Esophagus muscularis mucosa (tissue), 4 donors: ENCODE measurements around the gene NUP188. TPM values are rescaled to one million over a fixed set of nuclear protein-coding genes. Genes with fewer than 3 reads are reported as not detected.
"Not testable (repeated sequence)": the region's sequence is repeated elsewhere in the genome, so short reads cannot be mapped to it uniquely, and the experiment has no call there.

Experiments
- DNase-seq: peaks from one replicate; pipeline ENCODE4 v3.0.0-alpha.2; 2017; ENCODE audit errors: extremely low spot score
- H3K27ac ChIP-seq, 4 donors: fragments of 200-600 bp; sonication (generic); replicated peaks in 1 of 4; 1 replicate in 3 of 4; 2 replicates in 1 of 4; pipeline ENCODE4 v1.5.1; 2016 to 2019; ENCODE audit warnings: mild to moderate bottlenecking in 1 of 4
- H3K27me3 ChIP-seq, 4 donors: fragments of 200-600 bp; sonication (generic); one replicate each; pipeline versions ENCODE4 v1.5.1 to v1.6.0; 2016 to 2019
- H3K36me3 ChIP-seq, 4 donors: fragments of 200-600 bp; sonication (generic); one replicate each; pipeline ENCODE4 v1.5.1; 2016 to 2019
- H3K4me1 ChIP-seq, 4 donors: fragments of 200-600 bp; sonication (generic); one replicate each; pipeline ENCODE4 v1.5.1; 2016 to 2019
- H3K4me3 ChIP-seq, 4 donors: fragments of 200-600 bp; sonication (generic); 1 replicate in 2 of 4; 2 replicates in 2 of 4; pipeline ENCODE4 v1.5.1; 2016 to 2019; ENCODE audit warnings: mild to moderate bottlenecking in 4 of 4, moderate library complexity in 1 of 4
- H3K9me3 ChIP-seq, 4 donors: fragments of 200-600 bp; sonication (generic); 1 replicate in 3 of 4; 2 replicates in 1 of 4; pipeline ENCODE4 v1.5.1; 2016 to 2019
- EP300 ChIP-seq: sonication (generic); formaldehyde crosslinking; IDR thresholded peaks from one replicate; pipeline ENCODE4 v1.6.1; 2017; ENCODE audit warnings: antibody characterized with exemption
- POLR2A ChIP-seq: fragments of 450-650 bp; IDR thresholded peaks from one replicate; pipeline ENCODE4 v1.6.1; 2017; ENCODE audit warnings: antibody characterized with exemption, moderate library complexity, mild to moderate bottlenecking, low read depth
- POLR2AphosphoS5 ChIP-seq, 2 donors: sonication (generic); formaldehyde crosslinking; IDR thresholded peaks; one replicate each; pipeline ENCODE4 v1.6.1; 2017; ENCODE audit warnings: antibody characterized with exemption in 2 of 2
- WGBS: methylation state at CpG from one replicate; pipeline ENCODE4 v1.1.5; 2018; 5-methylcytosine and 5-hydroxymethylcytosine counted together
- intact Hi-C: fragments of 100-400 bp; cut with DNase I; formaldehyde crosslinking; loops from one replicate; pipeline ENCODE4 v1.15.1; 2023
- total RNA-seq, 4 donors: library from RNA; depleted of rRNA; stranded (reverse); fragments of >200 nt; gene quantifications; one replicate each; pipeline versions ENCODE4 v1.1.0 to v1.2.1, GENCODE V29; 2016
- TF ChIP-seq, protein P1 (sequence below), 3 experiments: fragments of 200-600 bp in 2 of 3; fragments of 450-650 bp in 1 of 3; sonication (generic) in 2 of 3; IDR thresholded peaks; one replicate each; pipeline ENCODE4 v1.5.1; 2017 to 2019; ENCODE audit warnings: antibody characterized with exemption in 3 of 3, mild to moderate bottlenecking in 2 of 3, moderate library complexity in 1 of 3

The NUP188 gene
- total RNA-seq, 4 donors from 2014 or later, result 22.9 to 34.0 (median 29.4) TPM

DNA sequence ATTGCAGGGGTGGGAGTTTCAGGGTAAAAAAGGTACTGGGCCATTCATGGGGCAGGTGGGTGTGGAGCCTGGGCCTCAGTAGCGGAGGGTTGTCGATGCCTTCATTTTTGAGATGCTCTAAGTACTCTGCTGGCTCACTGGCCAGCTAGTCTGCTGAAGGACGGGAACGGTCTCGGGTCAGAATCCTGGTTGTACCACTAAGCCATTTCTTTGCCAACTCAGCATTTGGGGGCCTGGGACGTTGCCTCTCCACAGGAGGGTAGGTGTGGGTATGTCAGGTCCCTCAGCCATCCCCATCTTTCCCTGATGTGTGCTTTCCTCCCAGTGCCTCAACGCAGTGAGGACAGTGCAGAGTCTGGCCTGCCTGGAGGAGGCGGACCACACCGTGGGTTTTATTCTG is 55.5 kb downstream of the NUP188 start:
- no peaks in the 10 kb centered on the region for H3K27me3 ChIP-seq
- H3K9me3 ChIP-seq, result no peaks in the 10 kb centered on the region
- peaks cover 13 to 19% (median 19%) of the 10 kb centered on the region in 4 donors for H3K4me1 ChIP-seq
- 90% methylated on average over 4 of the region's 9 CpGs for WGBS
- no peak for DNase-seq
- TF ChIP-seq POLR2A (no peak), POLR2AphosphoS5 (IDR thresholded peaks at IDR 0.05) (no peak), EP300 (no peak)
- TF ChIP-seq, protein P1, sequence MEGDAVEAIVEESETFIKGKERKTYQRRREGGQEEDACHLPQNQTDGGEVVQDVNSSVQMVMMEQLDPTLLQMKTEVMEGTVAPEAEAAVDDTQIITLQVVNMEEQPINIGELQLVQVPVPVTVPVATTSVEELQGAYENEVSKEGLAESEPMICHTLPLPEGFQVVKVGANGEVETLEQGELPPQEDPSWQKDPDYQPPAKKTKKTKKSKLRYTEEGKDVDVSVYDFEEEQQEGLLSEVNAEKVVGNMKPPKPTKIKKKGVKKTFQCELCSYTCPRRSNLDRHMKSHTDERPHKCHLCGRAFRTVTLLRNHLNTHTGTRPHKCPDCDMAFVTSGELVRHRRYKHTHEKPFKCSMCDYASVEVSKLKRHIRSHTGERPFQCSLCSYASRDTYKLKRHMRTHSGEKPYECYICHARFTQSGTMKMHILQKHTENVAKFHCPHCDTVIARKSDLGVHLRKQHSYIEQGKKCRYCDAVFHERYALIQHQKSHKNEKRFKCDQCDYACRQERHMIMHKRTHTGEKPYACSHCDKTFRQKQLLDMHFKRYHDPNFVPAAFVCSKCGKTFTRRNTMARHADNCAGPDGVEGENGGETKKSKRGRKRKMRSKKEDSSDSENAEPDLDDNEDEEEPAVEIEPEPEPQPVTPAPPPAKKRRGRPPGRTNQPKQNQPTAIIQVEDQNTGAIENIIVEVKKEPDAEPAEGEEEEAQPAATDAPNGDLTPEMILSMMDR (IDR thresholded peaks at IDR 0.05), result no peak
- H3K27ac ChIP-seq, result no peak overlapping the region
- intact Hi-C loops, result no loop called here
- H3K36me3 ChIP-seq, result peaks cover 51 to 97% (median 94%) of the 10 kb centered on the region in 4 donors
- H3K4me3 ChIP-seq, result no peak overlapping the region

DNA sequence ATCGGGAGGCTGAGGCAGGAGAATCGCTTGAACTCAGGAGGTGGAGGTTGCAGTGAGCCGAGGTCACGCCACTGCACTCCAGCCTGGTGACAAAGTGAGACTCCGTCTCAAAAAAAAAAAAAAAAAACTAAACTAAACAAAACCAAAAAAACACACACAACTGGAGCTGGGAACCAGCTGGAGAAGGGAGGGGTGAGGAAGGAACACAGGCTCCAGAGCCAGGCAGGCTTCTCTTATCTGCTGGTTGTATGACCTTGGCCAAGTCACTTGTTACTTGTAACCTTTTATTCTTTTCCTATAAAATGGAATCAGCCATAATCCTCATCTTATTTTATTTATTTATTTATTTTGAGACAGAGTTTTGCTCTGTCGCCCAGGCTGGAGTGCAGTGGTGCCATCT is 56.7 kb downstream of the NUP188 start:
- DNase-seq, H3K9me3 ChIP-seq, intact Hi-C loops, H3K27ac ChIP-seq, H3K27me3 ChIP-seq, H3K4me3 ChIP-seq: not testable (repeated sequence)
- peaks cover 39 to 97% (median 94%) of the 10 kb centered on the region in 4 donors for H3K36me3 ChIP-seq
- H3K4me1 ChIP-seq, result peaks cover 13 to 25% (median 22%) of the 10 kb centered on the region in 4 donors
- WGBS, result 87% methylated on average over 6 of the region's 6 CpGs

- H3K27me3 ChIP-seq, result no peaks in the 10 kb centered on the region
- WGBS, result 78% methylated on average over 10 of the region's 10 CpGs
- H3K27ac ChIP-seq, result peak overlapping the region in 1 of 4 donors; percentile 65
- no peaks in the 10 kb centered on the region for H3K9me3 ChIP-seq
- intact Hi-C loops, result no loop called here
- TF ChIP-seq EP300 (no peak), POLR2A (no peak), POLR2AphosphoS5 (IDR thresholded peaks at IDR 0.05) (no peak)
- TF ChIP-seq, protein P1 (IDR thresholded peaks at IDR 0.05), result no peak
- H3K4me3 ChIP-seq, result no peak overlapping the region
- H3K36me3 ChIP-seq, result peaks cover 32 to 97% (median 94%) of the 10 kb centered on the region in 4 donors
- H3K4me1 ChIP-seq, result peaks cover 13 to 25% (median 22%) of the 10 kb centered on the region in 4 donors
- DNase-seq, result no peak
These were observed 58.0 kb downstream of the NUP188 start for GRCh38 chr9:129005336-129005997.

DNA sequence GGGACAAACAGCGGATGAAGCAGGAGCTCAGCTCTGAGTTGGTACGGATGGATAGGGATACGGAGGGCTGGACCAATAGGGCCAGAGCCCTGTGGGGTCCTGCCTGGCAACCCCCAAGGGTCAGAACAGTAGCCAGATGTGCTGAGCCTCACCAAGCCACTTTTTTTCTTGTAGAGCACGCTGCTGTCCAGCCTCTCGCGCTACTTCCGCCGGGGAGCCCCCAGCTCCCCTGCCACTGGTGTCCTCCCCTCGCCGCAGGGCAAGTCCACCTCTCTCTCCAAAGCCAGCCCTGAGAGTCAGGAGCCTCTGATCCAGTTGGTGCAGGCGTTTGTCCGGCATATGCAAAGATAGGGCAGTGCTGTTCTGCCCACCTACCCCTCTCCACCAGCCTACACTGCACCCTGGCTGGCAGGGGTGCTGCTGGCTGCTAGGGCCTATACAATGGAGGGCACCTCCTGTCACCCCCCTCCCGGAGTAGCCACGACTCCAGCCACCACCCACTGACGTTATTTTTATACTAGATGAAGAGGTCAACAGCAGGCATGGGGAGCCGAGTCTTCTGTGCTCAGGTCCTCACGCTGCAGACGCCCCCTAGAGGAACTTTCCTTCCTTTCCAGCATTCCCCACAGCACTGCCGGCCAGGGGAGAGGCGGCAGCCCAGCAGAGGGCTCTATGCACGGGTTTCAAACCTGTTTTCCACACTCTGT is 59.0 kb downstream of the NUP188 start:
- peaks cover 13 to 25% (median 22%) of the 10 kb centered on the region in 4 donors for H3K4me1 ChIP-seq
- H3K4me3 ChIP-seq, result no peak overlapping the region
- DNase-seq, result no peak
- 51% methylated on average over 21 of the region's 21 CpGs for WGBS
- TF ChIP-seq POLR2AphosphoS5 (IDR thresholded peaks at IDR 0.05) (peak in 1 of 2 donors; percentile 36), EP300 (no peak)
- TF ChIP-seq, protein P1 (IDR thresholded peaks at IDR 0.05), result peak; percentile 71 to 87 (median 76)
- peak overlapping the region; percentile 49 to 65 (median 54) for H3K27ac ChIP-seq
- intact Hi-C loops, result no loop called here
- no peaks in the 10 kb centered on the region for H3K27me3 ChIP-seq
- H3K36me3 ChIP-seq, result peaks cover 26 to 97% (median 95%) of the 10 kb centered on the region in 4 donors
- no peaks in the 10 kb centered on the region for H3K9me3 ChIP-seq

- no peak overlapping the region for H3K4me3 ChIP-seq
- no peaks in the 10 kb centered on the region for H3K9me3 ChIP-seq
- intact Hi-C loops, result no loop called here
- TF ChIP-seq POLR2AphosphoS5 (IDR thresholded peaks at IDR 0.05) (no peak), POLR2A (no peak), EP300 (no peak)
- TF ChIP-seq, protein P1 (IDR thresholded peaks at IDR 0.05), result no peak
- H3K36me3 ChIP-seq, result peaks cover 20 to 97% (median 95%) of the 10 kb centered on the region in 4 donors
- no peak for DNase-seq
- 70% methylated on average over 13 of the region's 14 CpGs for WGBS
- peaks cover 13 to 25% (median 22%) of the 10 kb centered on the region in 4 donors for H3K4me1 ChIP-seq
- H3K27ac ChIP-seq, result peak overlapping the region; percentile 49 to 65 (median 54)
- H3K27me3 ChIP-seq, result no peaks in the 10 kb centered on the region
These were observed 59.7 kb downstream of the NUP188 start for GRCh38 chr9:129007035-129007765.
